GM10847 (cell line): ENCODE results near the gene MEX3B.

Experiments
- POLR2A ChIP-seq: IDR thresholded peaks from 2 replicates; pipeline ENCODE4 v1.6.1; 2011; ENCODE audit not compliant: insufficient read length; ENCODE audit errors: extremely low read depth

Gene MEX3B

DNA sequence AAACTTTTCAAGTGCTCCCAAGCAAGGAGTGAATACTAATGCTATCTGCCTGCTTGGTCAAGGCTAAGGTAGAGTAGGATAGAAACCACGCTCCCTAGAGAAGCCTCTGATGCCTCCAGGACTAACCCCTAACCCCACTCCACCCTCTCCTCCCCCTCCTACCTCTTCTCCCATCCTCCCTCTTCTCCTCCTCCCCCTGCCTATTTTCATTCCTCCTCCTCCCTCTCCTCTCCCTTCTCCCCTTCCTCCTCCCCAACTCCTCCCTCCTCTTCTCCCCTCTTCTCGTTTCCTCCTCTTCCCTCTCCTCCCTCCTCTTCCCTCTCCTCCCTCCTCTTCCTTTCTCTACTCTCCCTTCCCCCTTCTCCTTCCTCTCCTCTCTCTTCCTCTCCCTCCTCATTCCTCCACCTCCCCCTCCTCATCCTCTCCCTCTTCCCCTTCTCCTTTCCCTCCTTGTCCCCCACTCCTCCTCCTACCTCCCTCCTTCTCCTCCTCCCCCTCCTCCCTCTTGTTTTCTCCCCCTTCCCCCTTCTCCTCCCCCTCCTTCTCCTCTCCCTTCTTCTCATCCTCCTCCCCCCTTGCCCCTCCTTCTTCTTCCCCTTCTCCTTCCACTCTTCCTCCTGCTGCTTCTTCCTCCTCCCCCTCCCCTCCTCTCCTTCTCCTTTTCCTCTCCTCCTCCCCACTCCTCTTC, 12.8 kb upstream of the MEX3B start:
- TF ChIP-seq POLR2A = no peak

- no peak for TF ChIP-seq POLR2A
Observed at GRCh38 chr15:82058026-82058425, 12.2 kb upstream of the MEX3B start.

DNA sequence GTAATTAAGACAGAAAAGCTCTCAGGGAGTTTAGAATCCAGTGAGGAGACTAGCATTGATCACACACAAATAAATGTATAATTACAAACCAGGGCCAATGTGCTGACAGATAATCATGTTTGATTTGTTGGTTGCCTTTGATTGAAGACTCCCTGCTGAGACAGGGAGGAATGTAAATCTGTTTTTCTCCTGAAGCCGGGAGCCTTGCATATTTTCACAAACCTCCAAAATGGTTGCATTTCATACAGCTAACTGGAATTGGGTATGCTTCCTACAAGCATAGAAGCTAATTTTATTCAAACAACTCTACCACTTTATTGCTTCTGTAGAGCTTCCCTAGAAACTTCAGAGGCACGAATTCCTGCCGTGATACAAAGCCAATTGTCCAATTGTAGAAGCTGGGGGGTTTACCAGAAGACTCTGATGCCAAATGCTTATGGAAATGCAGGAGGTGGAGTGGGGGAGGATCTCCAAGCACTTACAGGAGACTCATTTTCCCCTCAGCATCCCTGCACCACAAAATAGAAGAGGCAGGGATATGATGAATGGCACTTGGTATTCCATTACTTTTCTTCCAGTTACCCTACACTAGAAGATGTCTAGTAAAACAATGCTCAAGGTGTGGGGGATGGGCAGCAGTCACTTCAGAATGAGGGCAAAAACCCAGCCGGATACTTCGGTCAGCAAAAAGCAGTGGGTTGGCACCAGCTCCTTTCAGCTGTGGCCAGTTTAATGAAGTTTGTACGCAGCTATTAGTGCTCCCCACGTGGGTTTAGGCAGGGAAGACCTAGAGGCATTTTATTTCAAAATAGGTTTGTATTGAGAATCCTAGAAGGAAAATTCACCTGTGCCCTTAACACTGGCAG, 11.4 kb upstream of the MEX3B start:
- no peak for TF ChIP-seq POLR2A

- TF ChIP-seq POLR2A = no peak
Observed at GRCh38 chr15:82052751-82053150, 6.9 kb upstream of the MEX3B start.

DNA sequence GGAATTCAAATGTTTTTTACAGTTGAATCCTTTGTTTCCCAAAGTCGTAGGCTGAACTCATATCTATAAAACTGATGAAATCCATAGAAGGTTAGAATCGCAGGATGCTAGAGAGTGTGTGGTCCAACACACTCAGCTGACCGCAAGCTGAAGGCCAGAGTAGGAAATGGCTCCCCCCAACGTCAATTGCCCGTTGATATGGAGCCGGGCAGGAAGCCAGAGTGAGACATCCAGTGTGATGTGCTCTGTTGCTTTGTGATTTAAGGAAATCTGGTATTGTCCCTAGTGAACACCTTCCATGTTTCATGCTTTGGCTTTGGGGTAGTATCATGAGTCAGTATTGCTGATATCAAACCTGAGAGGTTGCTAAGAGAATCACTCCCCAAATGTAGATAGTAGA, 5.8 kb upstream of the MEX3B start:
- TF ChIP-seq POLR2A = no peak

DNA sequence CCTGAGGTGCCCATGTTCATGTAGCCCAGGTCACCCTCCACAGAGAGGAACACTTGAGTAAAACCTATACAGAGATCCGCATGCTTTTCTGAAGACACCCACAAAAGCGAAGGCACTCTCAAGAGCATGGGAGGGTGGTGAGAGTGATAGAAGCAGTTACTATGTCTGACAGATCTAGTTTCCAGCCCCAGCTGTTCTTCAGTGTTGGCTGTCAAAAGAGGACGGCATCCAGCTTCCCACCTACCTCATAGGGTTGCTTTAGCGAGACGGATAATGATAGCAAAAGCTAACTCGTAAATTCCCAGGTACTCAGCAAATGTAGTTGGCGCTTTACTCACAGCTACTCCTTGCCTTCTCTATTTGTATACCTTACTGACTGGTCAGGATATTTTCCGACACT, 3.0 kb upstream of the MEX3B start:
- TF ChIP-seq POLR2A = no peak

DNA sequence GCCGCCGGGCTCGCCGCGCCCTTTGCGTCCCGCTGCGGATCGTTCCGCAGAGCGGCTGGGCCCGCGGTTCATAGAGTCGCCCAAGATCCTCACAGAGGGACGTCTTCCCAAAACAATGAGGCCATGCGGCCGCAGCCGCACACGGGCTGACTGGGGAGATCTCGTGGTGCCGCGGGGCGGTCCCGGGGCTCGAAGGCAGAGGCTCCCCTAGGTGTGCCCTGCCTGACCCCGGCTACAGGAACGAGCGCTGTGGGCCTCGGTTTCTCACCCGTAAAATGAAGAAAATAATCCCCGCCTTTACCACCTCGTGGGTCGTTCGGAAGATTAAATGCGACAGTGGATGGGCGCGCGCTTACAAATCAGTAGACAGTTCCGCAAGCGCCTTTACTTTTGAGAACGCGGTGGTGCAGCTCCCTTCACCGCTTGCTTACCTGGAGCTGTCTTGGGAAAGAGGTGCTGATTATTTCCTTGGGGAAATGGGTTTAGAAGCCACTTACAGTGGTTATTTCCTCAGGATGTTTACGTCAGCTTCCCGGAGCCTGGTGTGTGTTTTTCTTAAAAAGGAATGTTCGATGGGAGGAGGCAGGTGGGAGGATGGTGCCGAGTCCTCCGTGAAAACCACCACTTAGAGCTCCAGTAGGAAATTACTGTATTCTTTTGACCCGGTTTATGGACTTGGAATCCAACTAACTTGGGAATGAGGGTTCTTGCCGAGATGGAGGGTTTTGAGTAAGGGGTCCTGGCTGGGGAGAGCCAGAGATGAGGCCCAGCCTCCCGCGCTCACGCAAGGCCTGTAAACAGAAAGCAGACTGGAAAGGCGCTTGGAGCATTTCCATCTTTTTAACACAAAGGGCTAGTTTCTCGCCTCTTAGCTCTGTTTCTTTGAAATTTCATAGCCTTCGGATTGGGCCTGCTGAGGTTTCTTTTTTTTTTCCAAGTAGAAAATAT, 1.9 kb upstream of the MEX3B start:
- TF ChIP-seq POLR2A = no peak

DNA sequence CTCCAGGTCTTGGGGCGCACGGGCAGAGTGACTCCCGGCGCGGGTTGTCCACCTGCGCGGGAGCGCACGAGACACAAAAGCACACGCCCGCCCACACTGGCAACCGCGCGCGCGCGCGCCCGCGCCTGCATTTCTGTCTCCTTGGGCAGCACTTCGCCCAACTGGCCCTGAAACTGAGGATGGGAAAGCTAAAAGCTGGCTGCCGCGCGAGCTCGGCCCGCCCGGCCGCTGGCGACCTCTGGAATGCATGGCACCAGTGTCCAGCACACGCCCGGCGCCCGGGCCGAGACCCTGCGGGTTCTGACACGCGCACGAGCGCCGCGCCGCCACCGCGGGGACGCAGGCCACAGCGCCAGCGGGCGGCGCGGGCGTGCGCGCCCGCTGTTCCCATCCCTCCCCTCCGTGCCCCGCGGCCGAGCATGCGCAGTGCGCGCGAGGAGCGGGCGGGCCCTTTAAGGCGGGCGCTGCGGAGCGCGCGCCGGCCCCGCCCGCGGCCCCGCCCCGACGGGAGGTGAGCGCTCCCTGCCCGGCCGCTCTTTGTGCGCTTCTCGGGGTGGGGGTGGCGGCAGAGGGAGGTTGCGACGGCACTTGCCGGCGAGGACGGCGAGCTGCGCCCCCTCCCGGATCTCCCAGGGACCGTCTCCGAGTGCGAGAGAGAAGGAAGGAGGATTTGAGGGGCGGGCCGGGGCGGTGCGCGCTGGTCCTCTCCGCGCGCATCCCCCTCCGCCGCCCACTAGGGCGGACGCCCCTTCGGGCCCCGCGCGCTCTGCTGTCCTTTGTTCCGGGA, 1.0 kb upstream of the MEX3B start:
- peak; percentile 12 for TF ChIP-seq POLR2A

- no peak for TF ChIP-seq POLR2A
Observed at GRCh38 chr15:82045179-82045891, 483 bp downstream of the MEX3B start.

- no peak for TF ChIP-seq POLR2A
Observed at GRCh38 chr15:82044373-82045178, 1.2 kb downstream of the MEX3B start.

DNA sequence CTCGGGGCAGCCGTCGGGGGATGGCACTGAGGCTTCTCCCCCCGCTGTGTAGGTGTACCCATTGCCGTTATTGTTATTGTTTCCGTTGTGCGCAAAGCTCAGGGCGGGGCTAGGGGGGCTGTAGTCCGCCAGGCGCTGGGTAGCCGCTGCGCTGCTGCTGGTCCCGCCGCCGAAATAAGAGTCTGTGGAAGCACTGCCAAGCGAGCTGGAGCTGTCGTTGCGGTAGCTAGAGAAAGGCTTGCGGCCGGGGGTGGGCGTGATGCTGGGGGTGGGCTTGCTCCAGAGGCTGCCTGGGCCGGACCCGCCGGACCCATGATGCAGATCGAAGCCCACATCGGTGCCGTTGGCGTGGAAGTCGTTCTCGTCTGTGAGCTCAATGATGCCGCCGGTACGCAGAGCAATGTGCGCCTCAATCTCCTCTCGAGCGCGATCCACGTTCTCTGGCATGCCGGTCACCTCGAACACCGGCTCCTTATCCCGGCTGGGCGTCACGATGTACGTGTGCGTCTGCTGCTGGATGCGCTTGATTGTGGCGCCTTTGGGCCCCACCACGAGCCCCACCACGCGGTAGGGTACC, 1.9 kb downstream of the MEX3B start:
- no peak for TF ChIP-seq POLR2A

DNA sequence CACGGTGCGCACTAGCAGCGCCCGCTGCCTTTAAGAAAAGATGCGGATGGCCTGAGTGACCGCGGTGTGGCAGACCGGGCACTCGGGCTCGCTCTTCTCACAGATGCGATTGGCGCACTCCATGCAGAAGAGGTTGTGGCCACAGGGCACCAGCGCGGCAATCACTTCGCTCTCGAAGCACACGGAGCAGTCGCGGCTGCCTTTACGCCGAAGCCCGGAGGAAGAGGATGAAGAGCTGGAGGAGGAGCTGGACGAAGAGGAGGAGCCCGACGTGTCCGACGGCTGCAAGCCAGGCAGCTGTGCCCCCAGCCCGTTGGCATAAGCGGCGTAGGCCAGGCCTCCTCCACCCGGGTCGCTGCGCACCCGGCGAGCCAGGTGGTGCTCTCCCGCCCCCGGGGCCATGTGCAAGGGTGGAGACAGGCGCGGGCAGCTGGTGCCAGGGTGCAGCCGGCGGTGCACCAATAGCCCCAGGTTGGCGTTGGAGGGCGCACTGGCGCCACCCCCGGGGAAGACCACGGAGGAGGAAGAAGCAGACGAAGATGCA, 2.6 kb downstream of the MEX3B start:
- TF ChIP-seq POLR2A = no peak

- no peak for TF ChIP-seq POLR2A
Observed at GRCh38 chr15:82040862-82041261, 5.0 kb downstream of the MEX3B start.
